Measurements from ENCODE around the gene FMO2. TPM values are rescaled to one million over a fixed set of nuclear protein-coding genes. Genes with fewer than 3 reads are reported as not detected.

Gene FMO2
- total RNA-seq, 1 donor from 2014 or later, result 0.24 TPM

- H3K9me3 Mint-ChIP-seq (ENCODE audit: unreplicated experiment), result peaks cover 4% of the 10 kb centered on the region
- peaks cover 66% of the 10 kb centered on the region for H3K4me1 Mint-ChIP-seq (ENCODE audit: unreplicated experiment)
- peak overlapping the region; percentile 95 for H3K27ac Mint-ChIP-seq (ENCODE audit: unreplicated experiment)
- no peak for TF ChIP-seq CTCF (IDR thresholded peaks at IDR 0.05)
- H3K36me3 Mint-ChIP-seq (ENCODE audit: unreplicated experiment), result no peaks in the 10 kb centered on the region
- no peaks in the 10 kb centered on the region for H3K27me3 Mint-ChIP-seq (ENCODE audit: unreplicated experiment)
- DNase-seq (ENCODE audit: extremely low spot score, unreplicated experiment), result no peak
- H3K4me3 Mint-ChIP-seq (ENCODE audit: unreplicated experiment), result no peak overlapping the region
These were observed 33.6 kb downstream of the FMO2 start for GRCh38 chr1:171218661-171219060.

GRCh38 chr1:171219346-171220080 is 34.4 kb downstream of the FMO2 start:
- Mint-ChIP-seq H3K9me3 (ENCODE audit: unreplicated experiment) (peaks cover 4% of the 10 kb centered on the region), H3K27ac (ENCODE audit: unreplicated experiment) (peak overlapping the region; percentile 95), H3K4me3 (ENCODE audit: unreplicated experiment) (peak overlapping the region; percentile 69), H3K27me3 (ENCODE audit: unreplicated experiment) (no peaks in the 10 kb centered on the region), H3K36me3 (ENCODE audit: unreplicated experiment) (no peaks in the 10 kb centered on the region), H3K4me1 (ENCODE audit: unreplicated experiment) (peaks cover 69% of the 10 kb centered on the region)
- DNase-seq (ENCODE audit: extremely low spot score, unreplicated experiment), result no peak
- TF ChIP-seq CTCF (IDR thresholded peaks at IDR 0.05), result no peak

GRCh38 chr1:171220081-171220420 is 35.0 kb downstream of the FMO2 start:
- H3K36me3 Mint-ChIP-seq (ENCODE audit: unreplicated experiment), result no peaks in the 10 kb centered on the region

DNA sequence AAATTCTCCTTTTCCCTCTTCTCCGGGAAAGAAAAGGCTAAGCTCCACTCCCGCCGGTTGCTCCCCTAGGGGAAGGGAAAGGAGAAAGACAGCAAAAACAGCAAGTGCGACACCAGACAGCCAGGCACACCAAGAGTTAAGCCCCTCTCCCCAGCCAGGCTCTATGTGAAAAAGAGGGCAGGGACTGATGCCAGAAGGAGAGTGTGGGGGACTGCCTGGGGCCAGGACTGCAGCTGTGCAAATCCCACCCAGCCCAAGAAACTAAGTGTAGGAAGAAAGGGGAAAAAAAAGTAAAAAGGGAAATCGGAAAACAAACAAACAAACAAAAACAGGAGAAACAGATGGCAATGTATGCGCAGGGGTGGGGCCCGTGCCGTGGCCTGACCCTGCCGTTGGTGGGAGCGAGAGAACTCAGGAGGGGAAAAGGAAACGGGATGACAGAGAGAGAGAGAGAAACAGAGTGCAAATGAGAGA is 35.5 kb downstream of the FMO2 start:
- peak overlapping the region; percentile 95 for H3K27ac Mint-ChIP-seq (ENCODE audit: unreplicated experiment)
- no peak for DNase-seq (ENCODE audit: extremely low spot score, unreplicated experiment)

More at GRCh38 chr1:171220081-171220420, 35.0 kb downstream of the FMO2 start:
- Mint-ChIP-seq H3K4me3 (ENCODE audit: unreplicated experiment) (peak overlapping the region; percentile 69), H3K9me3 (ENCODE audit: unreplicated experiment) (peaks cover 4% of the 10 kb centered on the region), H3K4me1 (ENCODE audit: unreplicated experiment) (peaks cover 69% of the 10 kb centered on the region), H3K27me3 (ENCODE audit: unreplicated experiment) (no peaks in the 10 kb centered on the region), H3K27ac (ENCODE audit: unreplicated experiment) (peak overlapping the region; percentile 95)
- DNase-seq (ENCODE audit: extremely low spot score, unreplicated experiment), result no peak
- TF ChIP-seq CTCF (IDR thresholded peaks at IDR 0.05), result no peak

More for the DNA sequence above, 35.5 kb downstream of the FMO2 start:
- peaks cover 4% of the 10 kb centered on the region for H3K9me3 Mint-ChIP-seq (ENCODE audit: unreplicated experiment)
- no peaks in the 10 kb centered on the region for H3K27me3 Mint-ChIP-seq (ENCODE audit: unreplicated experiment)
- H3K4me3 Mint-ChIP-seq (ENCODE audit: unreplicated experiment), result peak overlapping the region; percentile 69
- peak; percentile 12 for TF ChIP-seq CTCF (IDR thresholded peaks at IDR 0.05)
- no peaks in the 10 kb centered on the region for H3K36me3 Mint-ChIP-seq (ENCODE audit: unreplicated experiment)
- H3K4me1 Mint-ChIP-seq (ENCODE audit: unreplicated experiment), result peaks cover 69% of the 10 kb centered on the region
